GM04503 (cell line): ENCODE measurements around the gene PTTG1IP.

Source experiments
- DNase-seq: peaks from one replicate; pipeline ENCODE4 v3.0.0-alpha.2; 2012; ENCODE audit warnings: low read depth

PTTG1IP gene

GRCh38 chr21:44819283-44820243 is 53.9 kb downstream of the PTTG1IP start:
- no peak for DNase-seq

- no peak for DNase-seq
These were observed 54.9 kb downstream of the PTTG1IP start for GRCh38 chr21:44818640-44819011.

DNA sequence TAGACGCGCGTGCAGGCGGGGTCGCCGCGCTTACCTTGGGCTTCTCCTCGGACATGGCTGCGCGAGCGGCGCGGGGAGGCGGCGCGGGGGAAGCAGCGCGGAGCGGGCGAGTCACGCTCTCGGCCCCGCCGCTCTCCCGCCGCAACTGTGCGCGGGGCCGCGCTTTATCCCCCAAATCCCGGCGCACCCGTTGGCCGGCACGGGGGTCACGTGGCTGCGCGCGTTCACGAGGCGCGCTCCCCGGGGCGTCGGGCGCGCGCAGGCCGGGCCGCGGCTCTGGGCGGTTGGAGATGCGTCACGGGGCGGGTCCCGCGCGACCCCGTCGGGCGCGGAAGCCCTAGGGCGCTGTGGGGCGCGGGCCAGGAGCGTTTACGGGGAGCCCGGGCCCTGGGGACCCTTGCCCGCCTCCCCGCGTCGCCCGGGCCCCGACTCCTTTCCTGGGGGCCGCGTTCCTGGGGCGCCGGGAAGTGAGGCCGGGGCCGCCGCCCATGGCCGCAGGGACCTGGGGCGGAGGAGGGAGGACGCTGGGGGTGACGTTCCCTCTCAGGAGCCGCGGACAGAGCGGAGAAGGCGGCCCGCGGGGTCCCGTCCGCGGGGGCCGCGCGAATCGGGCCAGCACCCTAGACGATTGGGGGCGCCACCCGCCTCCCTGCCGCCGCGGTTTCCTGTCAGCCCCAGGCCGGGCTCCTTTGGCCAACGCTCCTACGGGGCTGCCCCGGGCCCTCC is 55.4 kb downstream of the PTTG1IP start, which contains the start of gene SUMO3:
SUMO3 (minus strand) TSS at position 149 of the 726 bp plus-strand sequence; CDS start at position 55, 94 bp downstream.
- no peak for DNase-seq

DNA sequence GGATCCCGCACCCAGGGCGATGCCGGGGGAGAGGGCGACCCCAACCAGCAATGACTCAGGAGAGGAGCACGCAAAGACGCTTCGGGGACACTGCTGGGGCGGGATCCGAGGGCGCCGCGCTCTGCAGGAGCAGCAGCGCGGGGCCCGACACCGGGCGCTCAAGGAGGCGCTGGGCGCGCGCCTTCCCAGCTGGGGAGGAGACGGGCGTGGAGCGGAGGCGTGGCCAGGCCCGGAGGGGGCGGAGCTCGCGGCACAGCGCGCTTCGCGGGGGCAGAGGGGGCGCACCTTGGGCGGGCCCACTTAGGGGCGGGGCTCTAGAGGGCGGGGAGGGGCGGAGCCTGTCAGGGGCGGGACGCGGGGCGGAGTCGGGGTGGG is 56.0 kb downstream of the PTTG1IP start:
- DNase-seq: peak; percentile 37

DNA sequence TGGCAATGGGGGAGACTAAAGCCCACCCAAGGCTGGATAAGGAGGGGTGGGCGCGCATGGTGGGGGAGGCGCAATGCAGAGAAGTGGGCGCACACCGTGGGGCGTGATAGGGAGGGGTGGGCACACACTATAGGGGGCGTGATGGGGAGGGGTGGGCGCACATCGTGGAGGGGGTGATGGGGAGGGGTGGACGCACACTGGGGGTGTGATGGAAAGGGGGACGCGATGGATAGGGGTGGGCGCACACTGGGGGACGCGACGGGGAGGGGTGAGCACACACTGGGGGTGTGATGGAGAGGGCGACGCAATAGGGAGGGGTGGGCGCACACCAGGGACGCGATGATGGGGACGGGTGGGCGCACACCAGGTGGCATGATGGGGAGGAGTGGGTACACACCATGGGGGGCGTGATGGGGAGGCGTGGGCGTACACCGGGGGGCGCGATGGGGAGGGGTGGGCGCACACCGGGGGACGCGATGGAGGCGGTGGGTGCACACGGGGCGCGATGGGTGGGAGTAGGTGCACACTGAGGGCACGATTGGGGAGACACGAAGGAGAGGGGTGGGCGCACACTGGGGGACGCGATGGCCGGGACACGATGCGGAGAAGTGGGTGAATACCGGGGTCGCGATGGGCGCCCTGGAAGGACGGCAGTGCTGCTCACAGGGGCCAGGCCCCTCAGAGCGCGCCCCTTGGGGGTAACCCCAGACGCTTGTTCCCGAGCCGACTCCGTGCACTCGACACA is 56.6 kb downstream of the PTTG1IP start:
- no peak for DNase-seq

DNA sequence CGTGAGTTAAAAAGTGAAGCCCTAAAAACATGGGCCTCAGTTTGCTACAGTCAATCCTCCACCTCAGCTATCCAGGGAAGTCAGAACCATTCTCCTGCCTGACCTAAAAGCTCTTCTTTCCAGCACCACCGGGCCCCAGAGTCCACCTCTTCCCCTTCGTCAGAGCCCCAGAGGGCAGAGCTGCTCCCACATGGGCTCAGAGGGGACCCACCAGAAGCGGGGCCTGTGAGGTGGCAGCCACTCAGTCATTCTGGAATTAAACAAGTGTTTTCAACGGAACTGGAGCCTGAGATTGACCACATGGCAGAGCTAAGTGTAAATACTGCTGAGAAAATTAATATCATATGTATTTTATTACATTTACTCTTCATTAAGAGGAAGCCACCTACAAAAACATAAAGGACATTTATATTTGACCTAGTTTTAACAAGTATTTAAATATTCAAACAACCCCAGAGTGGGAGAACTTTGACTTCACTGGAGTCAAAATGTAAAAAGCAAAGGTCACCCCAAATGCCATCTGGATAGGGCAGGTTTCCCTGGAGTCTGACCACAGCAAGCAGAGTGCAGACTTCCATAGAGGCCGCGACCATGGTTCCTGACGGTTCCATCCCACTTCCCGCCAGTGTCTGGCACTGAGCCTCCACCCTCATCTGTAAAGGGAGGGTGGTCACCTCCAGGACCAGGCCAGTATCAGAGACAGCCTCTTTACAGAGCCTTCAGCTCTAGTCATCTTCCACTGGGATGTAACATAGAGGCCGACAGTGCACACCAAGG is 57.5 kb downstream of the PTTG1IP start:
- DNase-seq: no peak

GRCh38 chr21:44815225-44815624 is 58.3 kb downstream of the PTTG1IP start:
- DNase-seq: no peak

- DNase-seq: no peak
These were observed 58.9 kb downstream of the PTTG1IP start for GRCh38 chr21:44814498-44815023.

DNA sequence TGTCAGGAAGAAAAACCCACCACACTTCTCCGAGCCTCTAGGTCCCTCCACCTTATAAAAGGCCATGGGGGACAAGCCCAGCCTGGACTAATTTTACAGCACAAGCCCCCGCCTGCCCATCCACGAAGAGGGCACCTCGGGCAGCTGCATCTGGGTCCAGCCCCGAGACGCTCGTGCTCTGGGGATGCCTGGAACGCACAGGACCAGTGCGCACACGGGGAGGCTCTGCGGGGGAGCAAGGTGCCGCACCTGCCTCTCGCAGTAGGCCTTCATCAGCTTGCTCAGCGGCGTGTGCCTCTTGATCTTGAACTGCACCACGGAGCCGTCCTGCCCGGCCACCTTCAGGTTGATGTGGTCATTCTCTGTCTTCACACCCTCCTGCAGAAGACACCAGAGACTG is 59.8 kb downstream of the PTTG1IP start:
- no peak for DNase-seq

- no peak for DNase-seq
These were observed 60.3 kb downstream of the PTTG1IP start for GRCh38 chr21:44813149-44813548.

- DNase-seq: no peak
These were observed 60.9 kb downstream of the PTTG1IP start for GRCh38 chr21:44812640-44813039.

- no peak for DNase-seq
These were observed 62.7 kb downstream of the PTTG1IP start for GRCh38 chr21:44810779-44811178.

DNA sequence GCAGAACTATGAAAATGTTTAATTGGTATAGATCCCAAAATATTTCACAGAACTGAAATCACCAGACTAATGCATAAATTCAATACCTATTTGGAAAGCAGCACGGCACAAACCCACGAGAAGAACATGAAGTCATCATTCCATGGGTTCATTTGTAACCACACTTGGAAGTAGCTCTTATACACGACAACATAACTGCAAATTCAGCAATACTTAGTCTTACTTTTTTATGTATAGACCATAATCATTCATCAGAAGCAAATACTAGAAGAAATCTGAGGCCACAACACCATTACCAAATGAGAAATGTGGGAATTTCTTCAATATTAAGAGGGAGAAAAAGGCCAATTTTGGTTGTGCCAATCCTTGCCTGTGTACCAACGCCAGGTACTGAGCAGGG is 67.6 kb downstream of the PTTG1IP start:
- no peak for DNase-seq

GRCh38 chr21:44805226-44805625 is 68.3 kb downstream of the PTTG1IP start:
- DNase-seq: no peak

DNA sequence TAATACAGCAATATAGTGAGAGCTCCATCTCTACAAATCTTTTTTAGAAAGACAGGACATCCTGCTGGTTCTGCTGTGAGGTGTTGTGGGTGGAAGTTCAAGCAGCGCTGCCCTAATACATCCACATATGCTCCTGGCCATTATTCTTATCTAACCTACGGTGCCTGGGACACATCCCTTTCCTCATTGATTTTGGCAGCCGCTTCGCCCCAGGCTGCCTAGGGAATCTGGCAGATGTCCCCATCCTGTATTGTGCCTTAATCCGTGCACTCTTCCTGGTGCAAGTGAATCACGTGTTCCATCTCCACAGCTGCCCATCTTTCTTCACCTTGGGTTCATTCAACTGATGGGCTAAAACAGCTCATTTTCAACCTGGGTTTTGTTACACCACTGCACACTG is 68.7 kb downstream of the PTTG1IP start:
- no peak for DNase-seq

GRCh38 chr21:44803651-44804050 is 69.8 kb downstream of the PTTG1IP start:
- no peak for DNase-seq

GRCh38 chr21:44802396-44803153 is 70.9 kb downstream of the PTTG1IP start:
- DNase-seq: no peak

DNA sequence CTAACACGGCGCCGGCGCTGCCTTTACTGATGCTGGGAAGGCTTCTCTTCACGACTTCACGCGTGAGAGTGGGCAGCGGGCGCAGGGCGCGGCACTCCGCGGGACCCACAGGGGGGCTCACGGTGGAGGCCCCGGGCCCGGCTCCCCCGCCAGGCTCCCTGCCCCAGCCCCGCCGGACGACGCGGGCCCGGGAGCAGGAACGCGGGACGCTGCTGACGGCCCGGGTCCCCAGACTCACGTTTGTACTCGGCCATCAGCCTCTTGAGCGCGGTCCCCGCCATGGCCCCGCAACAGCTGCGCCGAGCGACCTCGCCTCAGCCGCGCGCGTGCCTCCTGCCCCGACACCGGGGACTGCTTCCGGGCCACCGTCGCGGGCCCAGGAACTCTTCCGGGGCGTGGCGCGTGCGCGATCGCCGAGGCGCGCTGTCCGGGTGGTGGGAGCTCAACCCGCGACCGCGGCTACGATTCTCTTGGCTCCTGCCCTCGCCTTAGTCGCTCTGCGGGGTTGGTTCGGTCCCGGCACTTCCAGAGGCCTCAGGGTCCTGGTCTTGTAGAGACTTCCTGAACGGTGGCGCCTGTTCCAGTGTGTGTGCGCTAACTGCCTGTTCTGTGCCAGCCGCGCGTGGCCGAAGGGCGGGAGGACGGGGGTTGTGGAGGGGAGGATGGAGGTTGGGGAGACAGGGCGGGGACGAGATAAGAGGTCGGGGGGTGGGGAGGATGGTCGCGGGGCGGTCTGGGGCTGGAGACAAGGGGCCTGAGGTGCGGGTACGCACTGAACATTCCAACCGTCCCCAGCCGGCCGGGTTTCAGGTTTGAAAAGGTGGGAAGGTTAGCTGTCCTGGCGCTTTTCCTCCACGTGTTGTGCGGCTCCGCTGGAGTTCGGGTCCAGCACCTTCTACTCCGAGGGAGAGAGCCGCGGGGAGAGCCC is 71.8 kb downstream of the PTTG1IP start, which contains the start of gene UBE2G2:
UBE2G2 (minus strand) TSS at position 353 of the 928 bp plus-strand sequence; CDS start at position 281, 72 bp downstream.
- no peak for DNase-seq

DNA sequence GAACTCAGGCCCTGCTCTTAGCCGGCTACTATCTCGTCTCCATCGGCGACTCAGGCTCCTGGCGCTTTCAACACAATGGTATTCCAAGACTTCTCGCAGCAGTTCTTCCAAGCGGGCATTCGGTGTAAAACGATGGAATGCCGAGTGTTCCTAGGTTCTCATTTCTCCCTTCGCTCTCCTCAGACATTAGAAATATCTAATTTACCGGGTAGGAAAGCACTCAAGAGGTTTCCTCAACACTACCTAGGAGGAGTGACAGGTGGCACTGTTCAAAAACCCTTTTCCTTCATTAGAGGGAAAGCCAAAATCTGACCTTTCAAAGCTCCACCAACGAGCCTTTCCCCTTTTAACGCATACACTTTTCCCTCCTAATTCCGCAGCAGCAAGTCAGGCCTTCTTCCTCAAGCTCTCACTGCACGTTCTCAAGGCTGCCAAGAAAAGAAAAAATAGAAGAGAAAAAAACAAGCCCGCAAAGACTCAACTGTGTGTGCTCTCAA is 72.5 kb downstream of the PTTG1IP start:
- DNase-seq: no peak
